Coronary artery (tissue), 2 donors: Measurements from ENCODE around the gene CDC37L1.

ENCODE experiments used
- DNase-seq: peaks from one replicate; pipeline ENCODE4 v3.0.0-alpha.2; 2017; ENCODE audit warnings: low spot score
- H3K27ac ChIP-seq, 2 donors: fragments of 200-600 bp; sonication (generic); one replicate each; pipeline ENCODE4 v1.5.1; 2016 to 2019
- H3K4me3 ChIP-seq: fragments of 200-600 bp; sonication (generic); 2 replicates; pipeline ENCODE4 v1.5.1; 2016; ENCODE audit warnings: mild to moderate bottlenecking, moderate library complexity
- TF ChIP-seq, protein P1 (sequence below): fragments of 200-600 bp; sonication (generic); IDR thresholded peaks from one replicate; pipeline ENCODE4 v1.5.1; 2019; ENCODE audit warnings: antibody characterized with exemption

The CDC37L1 gene

GRCh38 chr9:4669890-4670289, 9.5 kb upstream of the CDC37L1 start:
- DNase-seq = no peak
- Histone ChIP-seq H3K4me3 (no peak overlapping the region), H3K27ac (no peak overlapping the region)
- TF ChIP-seq, protein P1, sequence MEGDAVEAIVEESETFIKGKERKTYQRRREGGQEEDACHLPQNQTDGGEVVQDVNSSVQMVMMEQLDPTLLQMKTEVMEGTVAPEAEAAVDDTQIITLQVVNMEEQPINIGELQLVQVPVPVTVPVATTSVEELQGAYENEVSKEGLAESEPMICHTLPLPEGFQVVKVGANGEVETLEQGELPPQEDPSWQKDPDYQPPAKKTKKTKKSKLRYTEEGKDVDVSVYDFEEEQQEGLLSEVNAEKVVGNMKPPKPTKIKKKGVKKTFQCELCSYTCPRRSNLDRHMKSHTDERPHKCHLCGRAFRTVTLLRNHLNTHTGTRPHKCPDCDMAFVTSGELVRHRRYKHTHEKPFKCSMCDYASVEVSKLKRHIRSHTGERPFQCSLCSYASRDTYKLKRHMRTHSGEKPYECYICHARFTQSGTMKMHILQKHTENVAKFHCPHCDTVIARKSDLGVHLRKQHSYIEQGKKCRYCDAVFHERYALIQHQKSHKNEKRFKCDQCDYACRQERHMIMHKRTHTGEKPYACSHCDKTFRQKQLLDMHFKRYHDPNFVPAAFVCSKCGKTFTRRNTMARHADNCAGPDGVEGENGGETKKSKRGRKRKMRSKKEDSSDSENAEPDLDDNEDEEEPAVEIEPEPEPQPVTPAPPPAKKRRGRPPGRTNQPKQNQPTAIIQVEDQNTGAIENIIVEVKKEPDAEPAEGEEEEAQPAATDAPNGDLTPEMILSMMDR = no peak

DNA sequence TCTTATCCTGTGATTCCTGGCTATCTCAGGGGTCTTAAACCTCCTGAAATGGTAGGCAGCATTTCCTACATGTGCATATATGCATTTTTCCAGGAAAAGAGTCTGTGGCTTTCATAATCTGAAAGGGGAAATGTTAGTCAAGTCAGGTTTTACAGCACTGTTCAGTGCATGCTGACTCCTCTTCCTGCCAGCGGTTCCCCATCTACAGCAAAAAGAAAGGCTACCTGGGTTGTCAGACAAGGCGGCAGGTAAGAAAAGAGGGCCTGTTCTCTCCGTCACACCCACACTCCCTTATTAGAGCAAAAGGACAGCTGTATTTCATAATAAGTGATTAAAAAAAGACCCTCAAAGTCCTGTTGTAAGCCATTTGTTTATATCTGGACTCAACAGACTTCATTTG, 8.8 kb upstream of the CDC37L1 start:
- TF ChIP-seq, protein P1 = no peak
- no peak for DNase-seq
- Histone ChIP-seq H3K27ac (no peak overlapping the region), H3K4me3 (no peak overlapping the region)

- TF ChIP-seq, protein P1 = no peak
- no peak overlapping the region for H3K27ac ChIP-seq
- DNase-seq = no peak
- H3K4me3 ChIP-seq = no peak overlapping the region
These were observed 7.6 kb upstream of the CDC37L1 start for GRCh38 chr9:4671737-4672136.

DNA sequence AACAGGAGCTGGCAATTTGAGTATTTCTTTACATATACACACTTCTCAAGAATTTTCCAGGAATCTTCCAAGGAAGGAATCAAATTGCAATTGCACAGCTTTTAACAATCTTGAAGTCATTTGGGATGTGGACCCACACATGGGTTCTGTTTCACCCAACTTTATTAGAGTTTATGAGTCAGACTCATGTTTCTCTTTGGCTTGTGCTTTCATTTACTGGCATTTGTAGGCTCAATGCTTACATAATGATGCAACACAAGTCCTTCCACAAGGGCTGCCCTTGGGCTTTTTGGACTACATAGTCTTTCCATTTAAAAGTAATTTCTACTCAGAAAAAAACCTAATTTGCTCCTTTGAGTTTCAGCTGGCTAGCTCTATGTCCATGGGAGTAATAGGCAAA, 4.6 kb upstream of the CDC37L1 start:
- TF ChIP-seq, protein P1 = no peak
- no peak overlapping the region for H3K4me3 ChIP-seq
- H3K27ac ChIP-seq = no peak overlapping the region
- no peak for DNase-seq

- TF ChIP-seq, protein P1 = no peak
- Histone ChIP-seq H3K4me3 (no peak overlapping the region), H3K27ac (no peak overlapping the region)
- no peak for DNase-seq
These were observed 2.0 kb upstream of the CDC37L1 start for GRCh38 chr9:4677392-4677791.

GRCh38 chr9:4678679-4679267, 596 bp upstream of the CDC37L1 start:
- no peak for DNase-seq
- Histone ChIP-seq H3K27ac (peak overlapping the region; percentile 94 to 97), H3K4me3 (peak overlapping the region; percentile 79)
- TF ChIP-seq, protein P1 = no peak

DNA sequence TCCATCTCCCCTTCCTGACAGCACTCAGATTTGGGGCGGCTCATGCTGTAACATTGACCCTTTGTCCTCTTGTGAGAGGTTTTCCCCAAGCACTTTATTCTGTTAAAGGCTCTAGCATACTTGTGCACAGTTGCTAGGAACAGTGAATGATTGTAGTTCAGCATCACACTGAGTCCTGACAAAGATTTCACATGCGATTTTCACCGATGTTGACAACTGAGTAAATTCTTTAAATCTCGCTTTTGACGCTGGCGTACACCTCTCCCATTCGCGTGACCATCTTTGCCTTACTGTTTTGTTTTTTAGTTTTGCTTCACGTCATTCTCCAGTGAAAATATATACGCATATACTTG, 780 bp downstream of the CDC37L1 start:
- no peak for DNase-seq
- TF ChIP-seq, protein P1 = no peak
- Histone ChIP-seq H3K27ac (peak overlapping the region; percentile 94 to 97), H3K4me3 (peak overlapping the region; percentile 79)
